Bronchial epithelial cell (primary cell): ENCODE data around the gene PADI1. TPM values are rescaled to one million over a fixed set of nuclear protein-coding genes. Genes with fewer than 3 reads are reported as not detected.

Experiments used
- DNase-seq: peaks from one replicate; pipeline ENCODE4 v3.0.0-alpha.2; 2010; ENCODE audit warnings: low read depth
- FAIRE-seq: peaks from 2 replicates; lab custom pipeline; 2011; peaks lifted over from hg19 to GRCh38; lab: Jason Lieb, UNC
- H3K27me3 ChIP-seq: 2 replicates; pipeline ENCODE4 v1.5.1; 2011; ENCODE audit warnings: low read length; ENCODE audit not compliant: control insufficient read depth, insufficient read depth
- H3K36me3 ChIP-seq: 2 replicates; pipeline ENCODE4 v1.5.1; 2011; ENCODE audit warnings: low read length; ENCODE audit not compliant: control insufficient read depth, insufficient read depth
- H3K4me3 ChIP-seq: 2 replicates; pipeline ENCODE4 v1.5.1; 2011; ENCODE audit warnings: mild to moderate bottlenecking, low read depth, low read length, control low read depth
- total RNA-seq: library from RNA; depleted of rRNA; stranded (reverse); fragments of >200 nt; gene quantifications from 2 replicates; pipeline ENCODE4 v1.2.1, GENCODE V29; 2014
- TF ChIP-seq, protein P1 (sequence below): IDR thresholded peaks from 2 replicates; pipeline ENCODE4 v1.5.1; 2011; ENCODE audit warnings: mild to moderate bottlenecking, moderate library complexity, low read length, control low read depth, inconsistent platforms; ENCODE audit not compliant: insufficient read depth, severe bottlenecking

The PADI1 gene
- total RNA-seq, 1 donor from 2014 or later = 11.8 TPM

DNA sequence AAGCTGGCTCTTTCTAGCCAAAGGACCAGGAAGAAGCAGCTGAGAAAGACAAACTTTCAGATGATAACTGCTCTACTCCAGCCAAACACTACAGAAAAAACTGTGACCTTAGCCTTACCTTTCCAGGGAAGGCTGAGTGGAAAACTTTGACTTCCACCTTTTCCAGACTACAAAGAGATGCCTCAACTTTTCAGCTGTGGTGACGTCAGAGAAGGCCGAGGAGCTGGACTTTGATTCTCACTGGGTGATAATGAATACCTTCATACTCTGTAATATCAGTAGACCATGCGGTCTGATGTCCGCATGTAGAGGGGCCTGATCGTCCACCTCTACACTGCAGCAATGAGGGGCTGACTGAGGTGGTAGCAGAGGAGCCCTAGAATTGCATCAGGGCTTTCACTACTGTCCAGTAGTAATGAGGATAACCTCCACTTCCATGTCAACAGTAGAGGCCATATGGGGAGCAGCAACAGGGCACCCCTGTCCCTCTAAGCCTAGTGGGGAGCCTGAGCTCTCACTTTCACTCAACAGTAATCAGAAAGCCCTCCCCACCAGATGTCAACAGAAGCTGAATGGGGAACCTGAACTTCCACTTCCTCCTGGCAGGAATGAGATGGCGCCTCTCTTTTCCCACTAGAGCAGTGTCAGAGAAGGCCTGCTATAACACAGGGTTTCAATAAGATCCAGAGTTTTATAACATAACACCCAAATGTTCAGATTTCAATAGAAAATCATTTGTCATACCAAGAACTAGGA is 28.4 kb upstream of the PADI1 start:
- DNase-seq = no peak

DNA sequence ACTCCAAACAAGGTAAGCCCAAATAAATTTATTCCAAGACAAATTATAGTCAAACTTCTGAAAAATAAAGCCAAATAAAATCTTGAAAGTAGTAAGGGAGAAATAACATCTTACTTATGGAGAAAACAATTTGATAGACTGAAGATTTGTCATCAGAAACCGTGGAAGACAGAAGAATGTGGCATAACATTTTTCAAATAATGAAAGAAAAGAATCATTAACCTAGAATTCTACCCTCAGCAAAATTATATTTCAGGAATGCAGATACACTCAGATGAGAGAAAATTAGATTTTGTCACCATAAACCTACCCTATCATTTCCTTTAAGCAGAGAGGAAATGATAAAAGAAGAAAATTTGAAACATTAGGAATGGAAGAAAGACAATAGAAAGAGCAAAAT is 27.3 kb upstream of the PADI1 start:
- DNase-seq = no peak
- Histone ChIP-seq H3K27me3 (no peaks in the 10 kb centered on the region), H3K36me3 (no peaks in the 10 kb centered on the region), H3K4me3 (no peak overlapping the region)
- no peak for FAIRE-seq
- TF ChIP-seq, protein P1, sequence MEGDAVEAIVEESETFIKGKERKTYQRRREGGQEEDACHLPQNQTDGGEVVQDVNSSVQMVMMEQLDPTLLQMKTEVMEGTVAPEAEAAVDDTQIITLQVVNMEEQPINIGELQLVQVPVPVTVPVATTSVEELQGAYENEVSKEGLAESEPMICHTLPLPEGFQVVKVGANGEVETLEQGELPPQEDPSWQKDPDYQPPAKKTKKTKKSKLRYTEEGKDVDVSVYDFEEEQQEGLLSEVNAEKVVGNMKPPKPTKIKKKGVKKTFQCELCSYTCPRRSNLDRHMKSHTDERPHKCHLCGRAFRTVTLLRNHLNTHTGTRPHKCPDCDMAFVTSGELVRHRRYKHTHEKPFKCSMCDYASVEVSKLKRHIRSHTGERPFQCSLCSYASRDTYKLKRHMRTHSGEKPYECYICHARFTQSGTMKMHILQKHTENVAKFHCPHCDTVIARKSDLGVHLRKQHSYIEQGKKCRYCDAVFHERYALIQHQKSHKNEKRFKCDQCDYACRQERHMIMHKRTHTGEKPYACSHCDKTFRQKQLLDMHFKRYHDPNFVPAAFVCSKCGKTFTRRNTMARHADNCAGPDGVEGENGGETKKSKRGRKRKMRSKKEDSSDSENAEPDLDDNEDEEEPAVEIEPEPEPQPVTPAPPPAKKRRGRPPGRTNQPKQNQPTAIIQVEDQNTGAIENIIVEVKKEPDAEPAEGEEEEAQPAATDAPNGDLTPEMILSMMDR = no peak

More for the DNA sequence above, 28.4 kb upstream of the PADI1 start:
- TF ChIP-seq, protein P1 = no peak
- FAIRE-seq = no peak
- H3K4me3 ChIP-seq = no peak overlapping the region
- H3K27me3 ChIP-seq = no peaks in the 10 kb centered on the region
- H3K36me3 ChIP-seq = no peaks in the 10 kb centered on the region

DNA sequence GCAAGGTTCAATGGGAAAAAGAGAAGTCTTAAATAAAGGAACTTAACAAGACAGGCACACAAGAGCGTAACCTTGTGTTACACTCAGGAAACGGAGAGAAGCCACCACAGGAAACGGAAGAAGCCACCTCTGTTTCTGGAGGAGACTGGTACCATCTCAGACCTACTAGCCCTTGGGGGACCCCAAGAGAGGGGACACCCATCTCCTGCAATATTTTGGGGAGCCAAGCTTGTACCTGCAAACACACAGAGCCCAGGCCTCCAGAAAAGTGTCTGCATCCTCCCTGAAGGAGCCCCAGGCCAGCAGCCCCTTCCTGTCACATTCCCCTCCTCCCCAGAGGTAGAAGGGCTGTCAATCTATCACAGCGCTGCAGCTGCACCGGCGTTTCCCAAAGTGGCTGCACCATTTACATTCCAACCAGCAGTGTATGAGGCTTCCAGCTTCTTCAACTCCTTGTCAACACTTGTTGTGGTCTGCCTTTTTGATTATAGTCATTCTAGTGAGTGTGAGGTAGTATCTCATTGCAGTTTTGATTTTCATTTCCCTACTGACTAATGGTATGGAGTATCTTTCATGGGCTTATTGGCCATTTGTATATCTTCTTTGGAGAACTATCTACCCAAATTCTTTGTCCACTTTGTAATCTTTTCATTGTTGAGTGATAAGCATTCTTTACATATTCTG is 23.0 kb upstream of the PADI1 start:
- no peaks in the 10 kb centered on the region for H3K27me3 ChIP-seq
- H3K36me3 ChIP-seq = no peaks in the 10 kb centered on the region
- TF ChIP-seq, protein P1 = no peak
- H3K4me3 ChIP-seq = no peak overlapping the region
- no peak for DNase-seq
- FAIRE-seq = no peak

DNA sequence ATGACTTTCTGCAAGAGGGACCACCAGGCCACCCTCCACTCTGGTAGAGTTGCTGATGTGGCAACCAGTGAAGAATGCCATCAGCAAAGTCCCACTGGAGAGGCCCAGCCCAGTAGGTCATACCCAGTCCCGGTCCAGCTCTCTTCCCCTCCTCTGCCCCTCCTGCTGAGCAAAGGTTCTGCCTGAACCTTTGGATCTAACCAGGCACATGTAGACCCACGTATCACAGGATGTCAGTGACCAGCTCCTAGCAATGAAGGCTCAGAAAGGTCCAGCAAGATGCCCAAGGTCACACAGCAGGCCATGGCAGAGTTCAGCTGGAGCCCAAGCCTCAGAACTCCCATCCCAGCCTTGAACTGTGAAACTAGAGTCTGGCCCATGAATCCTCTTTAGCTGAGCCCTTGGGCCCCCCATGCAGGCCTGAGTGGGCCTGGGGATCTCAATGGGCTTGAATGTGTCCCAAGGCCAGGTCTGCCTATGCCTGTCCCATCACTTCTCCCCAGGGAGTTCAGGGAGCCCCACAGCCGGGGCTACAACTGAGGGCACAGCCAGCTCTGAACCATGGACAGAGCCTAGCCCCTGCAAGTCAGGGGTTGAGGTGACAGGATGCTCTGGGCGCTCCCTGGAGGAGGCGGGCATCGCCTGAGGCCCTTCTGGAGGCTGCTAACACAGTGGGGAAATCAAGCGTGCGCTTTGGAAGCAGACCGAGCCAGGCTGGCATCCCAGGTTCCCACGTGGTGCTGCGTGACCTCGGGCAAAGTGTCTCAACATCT is 21.4 kb upstream of the PADI1 start:
- TF ChIP-seq, protein P1 = no peak
- FAIRE-seq (peak; percentile 58), DNase-seq (no peak)
- H3K27me3 ChIP-seq = no peaks in the 10 kb centered on the region
- no peaks in the 10 kb centered on the region for H3K36me3 ChIP-seq
- H3K4me3 ChIP-seq = no peak overlapping the region

DNA sequence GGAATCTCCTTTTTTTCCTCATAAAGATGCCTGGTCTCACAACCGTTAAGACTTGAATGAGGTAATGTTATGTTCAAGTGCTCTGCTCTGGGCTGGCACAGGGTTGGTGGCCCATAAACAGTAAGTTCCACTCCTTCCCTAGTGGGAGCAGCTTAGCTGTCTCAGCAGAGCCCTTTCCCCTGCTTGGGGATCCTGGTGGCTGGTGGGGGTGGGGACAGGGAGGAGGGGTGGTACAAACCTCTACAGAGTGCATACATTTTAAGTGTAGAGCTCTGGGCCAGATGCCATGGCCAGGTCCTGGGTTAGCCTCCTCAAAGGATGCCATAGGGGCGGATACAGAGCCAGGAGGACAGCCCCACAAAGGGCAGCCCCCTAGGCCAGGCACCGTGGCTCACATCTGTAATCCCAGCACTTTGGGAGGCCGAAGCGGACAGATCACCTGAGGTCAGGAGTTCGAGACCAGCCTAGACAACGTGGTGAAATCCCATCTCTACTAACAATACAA is 20.7 kb upstream of the PADI1 start:
- H3K4me3 ChIP-seq = no peak overlapping the region
- no peaks in the 10 kb centered on the region for H3K27me3 ChIP-seq
- no peak for DNase-seq
- no peak for FAIRE-seq
- no peaks in the 10 kb centered on the region for H3K36me3 ChIP-seq
- TF ChIP-seq, protein P1 = no peak
